Activated CD4-positive, alpha-beta memory T cell treated with anti-CD3 and anti-CD28 coated beads for 36 hours (primary cell): ENCODE results near the gene TMEM52. TPM values are rescaled to one million over a fixed set of nuclear protein-coding genes. Genes with fewer than 3 reads are reported as not detected.
A peak's percentile ranks its signal among the peaks of the same experiment; 100 is the strongest.

Source experiments
- CTCF ChIA-PET: fragments of 350-600 bp; sonication (Branson Sonifier 250); formaldehyde crosslinking; loops from one replicate; lab custom pipeline; 2021; ENCODE audit warnings: antibody characterized with exemption, inconsistent platforms; lab: Charles Lee
- POLR2A ChIA-PET: fragments of 350-600 bp; sonication (Branson Sonifier 250); formaldehyde crosslinking; loops from one replicate; lab custom pipeline; 2021; ENCODE audit warnings: antibody characterized with exemption; lab: Charles Lee
- DNase-seq: peaks from one replicate; pipeline ENCODE4 v3.0.0-alpha.2; 2020
- H3K27ac Mint-ChIP-seq: one replicate; pipeline ENCODE4 v1.8.0; 2021; ENCODE audit warnings: mixed read lengths
- H3K27me3 Mint-ChIP-seq: one replicate; pipeline ENCODE4 v1.8.0; 2021; ENCODE audit warnings: mixed read lengths
- H3K36me3 Mint-ChIP-seq: one replicate; pipeline ENCODE4 v1.8.0; 2021; ENCODE audit warnings: mixed read lengths
- H3K4me1 Mint-ChIP-seq: one replicate; pipeline ENCODE4 v1.8.0; 2021; ENCODE audit warnings: low read depth, mixed read lengths
- H3K4me3 Mint-ChIP-seq: one replicate; pipeline ENCODE4 v1.8.0; 2021; ENCODE audit warnings: mild to moderate bottlenecking, mixed read lengths
- H3K9me3 Mint-ChIP-seq: one replicate; pipeline ENCODE4 v1.8.0; 2021; ENCODE audit warnings: mixed read lengths
- intact Hi-C: fragments of 100-400 bp; cut with micrococcal nuclease; formaldehyde crosslinking; loops from one replicate; pipeline ENCODE4 v1.15.1; 2023
- total RNA-seq, 2 experiments: library from RNA; stranded (reverse); gene quantifications; one replicate each; pipeline ENCODE4 v1.2.3, GENCODE V29; 2021

TMEM52 gene
- total RNA-seq, 2 experiments from 2014 or later = 0.33 to 0.34 TPM

GRCh38 chr1:1957533-1957961 is 38.5 kb upstream of the TMEM52 start:
- POLR2A ChIA-PET = no interaction called here

GRCh38 chr1:1956586-1957532 is 37.8 kb upstream of the TMEM52 start:
- Mint-ChIP-seq H3K27me3 (peaks cover 23% of the 10 kb centered on the region), H3K4me1 (peaks cover 5% of the 10 kb centered on the region), H3K27ac (no peak overlapping the region), H3K9me3 (peaks cover 2% of the 10 kb centered on the region), H3K4me3 (no peak overlapping the region), H3K36me3 (no peaks in the 10 kb centered on the region)
- ChIA-PET CTCF (interaction anchor here (3.7 kb wide), 1 partner anchor 88 kb away, joined by 15 read pairs; no protein-coding TSS in a partner anchor), POLR2A (no interaction called here)
- intact Hi-C loops = no loop called here
- no peak for DNase-seq

More at GRCh38 chr1:1957533-1957961, 38.5 kb upstream of the TMEM52 start:
- intact Hi-C loops = no loop called here
- H3K9me3 Mint-ChIP-seq = peaks cover 2% of the 10 kb centered on the region
- no peaks in the 10 kb centered on the region for H3K36me3 Mint-ChIP-seq
- H3K27me3 Mint-ChIP-seq = peaks cover 23% of the 10 kb centered on the region
- no peak overlapping the region for H3K27ac Mint-ChIP-seq
- no peak for DNase-seq
- no peak overlapping the region for H3K4me3 Mint-ChIP-seq
- CTCF ChIA-PET = interaction anchor here (3.7 kb wide), 1 partner anchor 87 kb away, joined by 15 read pairs; no protein-coding TSS in a partner anchor
- H3K4me1 Mint-ChIP-seq = peaks cover 5% of the 10 kb centered on the region

- Mint-ChIP-seq H3K27me3 (peaks cover 24% of the 10 kb centered on the region), H3K4me3 (no peak overlapping the region), H3K4me1 (peaks cover 5% of the 10 kb centered on the region), H3K27ac (no peak overlapping the region), H3K36me3 (no peaks in the 10 kb centered on the region), H3K9me3 (peaks cover 7% of the 10 kb centered on the region)
- POLR2A ChIA-PET = no interaction called here
- no peak for DNase-seq
- intact Hi-C loops = no loop called here
- CTCF ChIA-PET = interaction anchor here (3.7 kb wide), 1 partner anchor 88 kb away, joined by 15 read pairs; no protein-coding TSS in a partner anchor
These were observed 37.0 kb upstream of the TMEM52 start for GRCh38 chr1:1956101-1956500.

- no peaks in the 10 kb centered on the region for H3K36me3 Mint-ChIP-seq
- no peak for DNase-seq
- H3K4me1 Mint-ChIP-seq = peaks cover 5% of the 10 kb centered on the region
- CTCF ChIA-PET = interaction anchor here (1.5 to 3.7 kb wide), 2 partner anchors 11 to 89 kb away, joined by 4 to 15 read pairs; no protein-coding TSS in a partner anchor
- peaks cover 20% of the 10 kb centered on the region for H3K27me3 Mint-ChIP-seq
- intact Hi-C loops = no loop called here
- no peak overlapping the region for H3K27ac Mint-ChIP-seq
- no peak overlapping the region for H3K4me3 Mint-ChIP-seq
- POLR2A ChIA-PET = no interaction called here
- H3K9me3 Mint-ChIP-seq = peaks cover 12% of the 10 kb centered on the region
These were observed 36.6 kb upstream of the TMEM52 start for GRCh38 chr1:1955621-1956094.

GRCh38 chr1:1954831-1955441 is 35.9 kb upstream of the TMEM52 start:
- Mint-ChIP-seq H3K36me3 (no peaks in the 10 kb centered on the region), H3K27ac (peak overlapping the region; percentile 33), H3K4me3 (no peak overlapping the region), H3K27me3 (peaks cover 19% of the 10 kb centered on the region), H3K9me3 (peaks cover 13% of the 10 kb centered on the region), H3K4me1 (peaks cover 5% of the 10 kb centered on the region)
- CTCF ChIA-PET = interaction anchor here (1.5 to 3.7 kb wide), 2 partner anchors 10 to 90 kb away, joined by 4 to 15 read pairs; no protein-coding TSS in a partner anchor
- peak; percentile 46 for DNase-seq
- intact Hi-C loops = no loop called here
- POLR2A ChIA-PET = no interaction called here

- CTCF ChIA-PET = interaction anchor here (1.5 to 3.7 kb wide), 2 partner anchors 9 to 90 kb away, joined by 4 to 15 read pairs; no protein-coding TSS in a partner anchor
- Mint-ChIP-seq H3K27me3 (peaks cover 16% of the 10 kb centered on the region), H3K4me1 (peaks cover 2% of the 10 kb centered on the region), H3K9me3 (peaks cover 13% of the 10 kb centered on the region), H3K27ac (no peak overlapping the region), H3K36me3 (no peaks in the 10 kb centered on the region), H3K4me3 (no peak overlapping the region)
- DNase-seq = no peak
- POLR2A ChIA-PET = no interaction called here
- intact Hi-C loops = no loop called here
These were observed 34.9 kb upstream of the TMEM52 start for GRCh38 chr1:1954015-1954414.

- H3K9me3 Mint-ChIP-seq = peaks cover 13% of the 10 kb centered on the region
- intact Hi-C loops = no loop called here
- CTCF ChIA-PET = no interaction called here
- no peak overlapping the region for H3K4me3 Mint-ChIP-seq
- no peak for DNase-seq
- peaks cover 12% of the 10 kb centered on the region for H3K27me3 Mint-ChIP-seq
- no peaks in the 10 kb centered on the region for H3K36me3 Mint-ChIP-seq
- peaks cover 2% of the 10 kb centered on the region for H3K4me1 Mint-ChIP-seq
- POLR2A ChIA-PET = interaction anchor here (0.7 kb wide), 1 partner anchor 11 kb away, joined by 3 read pairs; no protein-coding TSS in a partner anchor
- H3K27ac Mint-ChIP-seq = no peak overlapping the region
These were observed 31.9 kb upstream of the TMEM52 start for GRCh38 chr1:1950940-1951339.

GRCh38 chr1:1948783-1949182 is 29.7 kb upstream of the TMEM52 start:
- peaks cover 11% of the 10 kb centered on the region for H3K9me3 Mint-ChIP-seq
- ChIA-PET CTCF (interaction anchor here (1.9 kb wide), 1 partner anchor 96 kb away, joined by 10 read pairs; no protein-coding TSS in a partner anchor), POLR2A (no interaction called here)
- no peak overlapping the region for H3K4me3 Mint-ChIP-seq
- peaks cover 12% of the 10 kb centered on the region for H3K27me3 Mint-ChIP-seq
- intact Hi-C loops = no loop called here
- no peak overlapping the region for H3K27ac Mint-ChIP-seq
- H3K36me3 Mint-ChIP-seq = no peaks in the 10 kb centered on the region
- DNase-seq = no peak
- H3K4me1 Mint-ChIP-seq = peaks cover 2% of the 10 kb centered on the region

- no peak for DNase-seq
- peaks cover 12% of the 10 kb centered on the region for H3K27me3 Mint-ChIP-seq
- intact Hi-C loops = no loop called here
- ChIA-PET CTCF (interaction anchor here (0.6 to 1.9 kb wide), 2 partner anchors 97 to 139 kb away, joined by 3 to 10 read pairs; no protein-coding TSS in a partner anchor), POLR2A (no interaction called here)
- H3K27ac Mint-ChIP-seq = no peak overlapping the region
- no peak overlapping the region for H3K4me3 Mint-ChIP-seq
- H3K9me3 Mint-ChIP-seq = peaks cover 11% of the 10 kb centered on the region
- peaks cover 3% of the 10 kb centered on the region for H3K4me1 Mint-ChIP-seq
- H3K36me3 Mint-ChIP-seq = no peaks in the 10 kb centered on the region
These were observed 28.4 kb upstream of the TMEM52 start for GRCh38 chr1:1947493-1947892.

GRCh38 chr1:1946540-1946939 is 27.5 kb upstream of the TMEM52 start:
- no peak overlapping the region for H3K4me3 Mint-ChIP-seq
- H3K4me1 Mint-ChIP-seq = peaks cover 3% of the 10 kb centered on the region
- intact Hi-C loops = no loop called here
- ChIA-PET POLR2A (no interaction called here), CTCF (interaction anchor here (6.6 kb wide), 1 partner anchor 98 kb away, joined by 67 read pairs; no protein-coding TSS in a partner anchor)
- DNase-seq = no peak
- H3K27me3 Mint-ChIP-seq = peaks cover 11% of the 10 kb centered on the region
- H3K27ac Mint-ChIP-seq = no peak overlapping the region
- H3K36me3 Mint-ChIP-seq = no peaks in the 10 kb centered on the region
- H3K9me3 Mint-ChIP-seq = peaks cover 10% of the 10 kb centered on the region

GRCh38 chr1:1945782-1946393 is 26.8 kb upstream of the TMEM52 start:
- ChIA-PET CTCF (interaction anchor here (6.6 kb wide), 1 partner anchor 99 kb away, joined by 67 read pairs; no protein-coding TSS in a partner anchor), POLR2A (no interaction called here)
- peaks cover 3% of the 10 kb centered on the region for H3K4me1 Mint-ChIP-seq
- H3K27ac Mint-ChIP-seq = no peak overlapping the region
- H3K36me3 Mint-ChIP-seq = no peaks in the 10 kb centered on the region
- peaks cover 4% of the 10 kb centered on the region for H3K9me3 Mint-ChIP-seq
- no peak for DNase-seq
- peaks cover 7% of the 10 kb centered on the region for H3K27me3 Mint-ChIP-seq
- intact Hi-C loops = no loop called here
- H3K4me3 Mint-ChIP-seq = no peak overlapping the region
